Measurements from ENCODE around the gene USP34. TPM values are rescaled to one million over a fixed set of nuclear protein-coding genes. Genes with fewer than 3 reads are reported as not detected.

USP34 gene
- total and polyA plus RNA-seq, 3 donors from 2014 or later = 92.3 to 235 (median 230) TPM

DNA sequence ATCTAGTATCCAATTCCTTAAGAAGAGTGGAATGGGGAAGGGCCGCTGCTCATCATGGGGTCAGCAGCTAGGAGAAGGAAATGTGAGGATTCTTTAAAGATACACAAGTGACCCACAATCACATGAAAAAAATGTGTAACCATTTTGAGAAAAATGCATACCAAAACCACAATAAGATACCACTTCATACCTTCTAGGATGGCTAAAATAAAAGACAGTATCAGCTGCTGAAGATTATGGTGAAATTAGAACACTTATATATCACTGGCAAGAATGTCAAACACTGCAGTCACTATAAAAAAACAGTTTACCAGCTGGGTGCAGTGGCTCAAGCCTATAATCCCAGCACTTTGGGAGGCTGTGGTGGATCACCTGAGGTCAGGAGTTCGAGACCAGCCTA, 241.0 kb downstream of the USP34 start:
- DNase-seq = no peak
- no peaks in the 10 kb centered on the region for H3K36me3 ChIP-seq (ENCODE audit: low read depth, missing control alignments)
- WGBS, 2 donors = 90 to 95% methylated on average over 2 of the region's 2 CpGs
- TF ChIP-seq POLR2A (IDR thresholded peaks at IDR 0.05) = no peak
- TF ChIP-seq, protein P1, sequence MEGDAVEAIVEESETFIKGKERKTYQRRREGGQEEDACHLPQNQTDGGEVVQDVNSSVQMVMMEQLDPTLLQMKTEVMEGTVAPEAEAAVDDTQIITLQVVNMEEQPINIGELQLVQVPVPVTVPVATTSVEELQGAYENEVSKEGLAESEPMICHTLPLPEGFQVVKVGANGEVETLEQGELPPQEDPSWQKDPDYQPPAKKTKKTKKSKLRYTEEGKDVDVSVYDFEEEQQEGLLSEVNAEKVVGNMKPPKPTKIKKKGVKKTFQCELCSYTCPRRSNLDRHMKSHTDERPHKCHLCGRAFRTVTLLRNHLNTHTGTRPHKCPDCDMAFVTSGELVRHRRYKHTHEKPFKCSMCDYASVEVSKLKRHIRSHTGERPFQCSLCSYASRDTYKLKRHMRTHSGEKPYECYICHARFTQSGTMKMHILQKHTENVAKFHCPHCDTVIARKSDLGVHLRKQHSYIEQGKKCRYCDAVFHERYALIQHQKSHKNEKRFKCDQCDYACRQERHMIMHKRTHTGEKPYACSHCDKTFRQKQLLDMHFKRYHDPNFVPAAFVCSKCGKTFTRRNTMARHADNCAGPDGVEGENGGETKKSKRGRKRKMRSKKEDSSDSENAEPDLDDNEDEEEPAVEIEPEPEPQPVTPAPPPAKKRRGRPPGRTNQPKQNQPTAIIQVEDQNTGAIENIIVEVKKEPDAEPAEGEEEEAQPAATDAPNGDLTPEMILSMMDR (IDR thresholded peaks at IDR 0.05) = no peak
- no peaks in the 10 kb centered on the region for H3K9me3 ChIP-seq
- H3K27me3 ChIP-seq = no peaks in the 10 kb centered on the region
- H3K4me1 ChIP-seq = no peaks in the 10 kb centered on the region
- H3K4me3 ChIP-seq = no peak overlapping the region
- no peak overlapping the region for H3K27ac ChIP-seq
- intact Hi-C loops (cut with DNase I; ENCODE audit: low total_unique reads) = loop anchor here (5.0 kb wide), 1 partner anchor 292 kb away; no protein-coding TSS in a partner anchor

DNA sequence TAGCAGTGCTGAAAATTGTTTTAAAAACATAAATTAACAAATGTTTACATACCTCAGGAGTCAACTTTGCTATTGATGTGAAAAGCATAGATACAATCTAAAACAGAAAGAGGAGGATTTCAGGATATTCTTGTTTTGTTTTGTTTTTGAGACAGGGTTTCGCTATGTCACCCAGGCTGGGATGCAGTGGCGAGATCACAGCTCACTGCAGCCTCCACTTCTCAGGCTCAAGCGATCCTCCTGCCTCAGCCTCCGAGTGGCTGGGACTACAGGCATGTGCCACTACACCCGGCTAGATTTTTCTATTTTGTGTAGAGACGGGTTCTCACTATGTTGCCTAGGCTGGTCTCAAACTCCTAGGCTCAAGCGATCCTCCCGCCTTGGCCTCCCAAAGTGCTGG, 248.3 kb downstream of the USP34 start:
- intact Hi-C loops (cut with DNase I; ENCODE audit: low total_unique reads) = no loop called here
- H3K27ac ChIP-seq = no peak overlapping the region
- H3K9me3 ChIP-seq = no peaks in the 10 kb centered on the region
- WGBS, 2 donors = 95 to 99% methylated on average over 8 of the region's 8 CpGs
- H3K4me3 ChIP-seq = no peak overlapping the region
- DNase-seq = no peak
- TF ChIP-seq, protein P1 (IDR thresholded peaks at IDR 0.05) = no peak
- TF ChIP-seq POLR2A (IDR thresholded peaks at IDR 0.05) = no peak
- no peaks in the 10 kb centered on the region for H3K36me3 ChIP-seq (ENCODE audit: low read depth, missing control alignments)
- no peaks in the 10 kb centered on the region for H3K27me3 ChIP-seq
- no peaks in the 10 kb centered on the region for H3K4me1 ChIP-seq

DNA sequence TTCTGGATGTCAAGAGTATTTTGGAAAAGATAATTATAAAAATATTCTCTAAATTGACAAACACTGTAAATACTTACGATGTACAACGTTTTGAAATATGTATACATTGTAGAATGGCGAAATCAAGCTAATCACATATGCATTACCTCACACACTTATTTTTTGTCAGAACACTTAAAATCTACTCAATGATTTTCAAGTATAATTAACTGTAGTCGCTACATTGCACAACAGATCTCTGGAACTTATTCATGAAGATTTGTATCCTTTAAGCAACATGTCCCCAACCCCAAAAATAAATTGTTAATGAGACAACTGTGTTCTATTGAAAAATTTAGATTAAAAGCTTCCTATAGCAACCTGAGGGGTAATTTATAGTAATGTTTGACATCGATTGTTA, 249.1 kb downstream of the USP34 start:
- no peak for DNase-seq
- no peak overlapping the region for H3K27ac ChIP-seq
- no peaks in the 10 kb centered on the region for H3K27me3 ChIP-seq
- TF ChIP-seq, protein P1 (IDR thresholded peaks at IDR 0.05) = no peak
- TF ChIP-seq POLR2A (IDR thresholded peaks at IDR 0.05) = no peak
- H3K4me1 ChIP-seq = no peaks in the 10 kb centered on the region
- H3K36me3 ChIP-seq (ENCODE audit: low read depth, missing control alignments) = no peaks in the 10 kb centered on the region
- H3K4me3 ChIP-seq = no peak overlapping the region
- no peaks in the 10 kb centered on the region for H3K9me3 ChIP-seq
- intact Hi-C loops (cut with DNase I; ENCODE audit: low total_unique reads) = no loop called here
- WGBS, 2 donors = 91 to 95% methylated on average over 5 of the region's 5 CpGs

DNA sequence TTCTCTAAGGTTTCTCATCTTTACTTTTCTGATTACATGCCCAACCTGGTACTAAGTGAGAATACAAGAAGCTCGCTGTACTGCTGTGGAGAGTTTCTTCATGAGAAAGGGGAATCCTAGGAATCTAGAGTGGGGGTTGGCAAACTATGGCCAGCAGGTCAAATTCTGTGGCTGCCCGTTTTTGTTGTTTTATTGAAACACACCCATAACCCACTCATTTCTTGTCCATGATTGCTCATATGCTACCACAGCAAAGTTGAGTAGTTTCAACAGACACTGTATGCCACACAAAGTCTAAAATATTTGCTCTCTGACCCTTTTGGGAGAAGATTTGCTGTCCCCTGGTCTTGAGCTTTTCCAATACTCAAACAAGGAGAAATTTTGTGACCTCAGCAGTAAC, 250.1 kb downstream of the USP34 start:
- intact Hi-C loops (cut with DNase I; ENCODE audit: low total_unique reads) = no loop called here
- no peaks in the 10 kb centered on the region for H3K36me3 ChIP-seq (ENCODE audit: low read depth, missing control alignments)
- no peak for DNase-seq
- TF ChIP-seq POLR2A (IDR thresholded peaks at IDR 0.05) = no peak
- TF ChIP-seq, protein P1 (IDR thresholded peaks at IDR 0.05) = no peak
- H3K27ac ChIP-seq = no peak overlapping the region
- 83 to 84% methylated on average over 2 of the region's 2 CpGs for WGBS, 2 donors
- H3K4me1 ChIP-seq = no peaks in the 10 kb centered on the region
- no peaks in the 10 kb centered on the region for H3K27me3 ChIP-seq
- no peak overlapping the region for H3K4me3 ChIP-seq
- H3K9me3 ChIP-seq = no peaks in the 10 kb centered on the region

DNA sequence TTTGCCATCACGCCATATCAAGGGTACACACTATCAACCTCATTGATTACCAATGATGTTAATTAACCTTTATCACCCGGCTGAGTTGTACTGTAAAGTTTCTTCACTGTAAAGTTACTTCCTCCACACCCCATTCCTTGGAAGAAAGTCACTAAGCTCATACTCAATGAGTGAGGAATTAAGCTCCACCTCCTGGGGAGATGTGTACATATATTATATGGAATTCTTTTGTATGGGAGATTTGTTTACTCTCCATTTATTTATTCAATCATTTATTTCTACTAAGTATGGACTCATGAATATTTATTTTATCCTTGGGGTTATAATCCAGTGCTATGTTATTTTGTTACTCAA, 252.1 kb downstream of the USP34 start:
- Histone ChIP-seq H3K36me3 (ENCODE audit: low read depth, missing control alignments) (no peaks in the 10 kb centered on the region), H3K4me1 (no peaks in the 10 kb centered on the region), H3K9me3 (no peaks in the 10 kb centered on the region), H3K27ac (no peak overlapping the region), H3K27me3 (no peaks in the 10 kb centered on the region), H3K4me3 (no peak overlapping the region)
- TF ChIP-seq POLR2A (IDR thresholded peaks at IDR 0.05) = no peak
- intact Hi-C loops (cut with DNase I; ENCODE audit: low total_unique reads) = no loop called here
- DNase-seq = no peak
- WGBS, 2 donors = 98% methylated on average over 2 of the region's 2 CpGs
